SK-N-SH (cell line): ENCODE measurements around the gene NHLRC2. TPM values are rescaled to one million over a fixed set of nuclear protein-coding genes. Genes with fewer than 3 reads are reported as not detected.

ENCODE experiments used
- CTCF ChIA-PET: fragments of 300-600, 350-600 bp; formaldehyde crosslinking; extraction: SDS; loops from one replicate; lab custom pipeline; 2021; lab: Yijun Ruan, JAX
- POLR2A ChIA-PET: fragments of 350-600 bp; sonication (Branson Sonifier 250); formaldehyde crosslinking; extraction: SDS; loops from one replicate; lab custom pipeline; 2020; ENCODE audit warnings: antibody characterized with exemption, inconsistent platforms; lab: Yijun Ruan, JAX
- DNase-seq: peaks from one replicate; pipeline ENCODE4 v3.0.0; 2012
- H2AFZ ChIP-seq: fragments of 200-600 bp; sonication (generic); 2 replicates; pipeline ENCODE4 v1.8.1; 2016; ENCODE audit warnings: antibody characterized with exemption, mild to moderate bottlenecking, low read depth
- H3F3A ChIP-seq: fragments of 200-600 bp; sonication (generic); replicated peaks from 2 replicates; pipeline ENCODE3; 2016; ENCODE audit warnings: antibody characterized with exemption, mild to moderate bottlenecking; ENCODE audit not compliant: insufficient read depth
- H3K27ac ChIP-seq, 2 experiments: fragments of 200-500 bp in 1 of 2; fragments of 200-600 bp in 1 of 2; sonication (Bioruptor generic) in 1 of 2; sonication (generic), shearing (Covaris generic) in 1 of 2; 2 replicates each; pipeline versions ENCODE4 v1.5.1 to v1.6.1; 2014 to 2016; ENCODE audit warnings: low read depth in 2 of 2, inconsistent platforms in 1 of 2, low read length in 1 of 2, mild to moderate bottlenecking in 1 of 2, mixed read lengths in 1 of 2
- H3K27me3 ChIP-seq: fragments of 200-600 bp; sonication (generic), shearing (Covaris generic); 2 replicates; pipeline ENCODE4 v1.6.1; 2016; ENCODE audit warnings: mixed run types; ENCODE audit not compliant: insufficient read depth
- H3K36me3 ChIP-seq, 2 experiments: fragments of 200-500 bp in 1 of 2; fragments of 200-600 bp in 1 of 2; sonication (Bioruptor generic) in 1 of 2; sonication (generic) in 1 of 2; replicated peaks in 1 of 2; 2 replicates each; pipeline versions ENCODE3 to v1.5.1; 2014 to 2016; ENCODE audit warnings: low read length in 1 of 2, mild to moderate bottlenecking in 1 of 2; ENCODE audit not compliant: insufficient read depth in 2 of 2, control insufficient read depth in 1 of 2
- H3K4me1 ChIP-seq, 2 experiments: fragments of 200-500 bp in 1 of 2; fragments of 200-600 bp in 1 of 2; sonication (Bioruptor generic) in 1 of 2; sonication (generic), shearing (Covaris generic) in 1 of 2; 2 replicates each; pipeline versions ENCODE4 v1.5.1 to v1.6.1; 2014 to 2016; ENCODE audit warnings: low read depth in 1 of 2, low read length in 1 of 2, mixed run types in 1 of 2; ENCODE audit not compliant: insufficient read depth in 2 of 2, control insufficient read depth in 1 of 2
- H3K4me2 ChIP-seq: fragments of 200-600 bp; sonication (generic), shearing (Covaris generic); 2 replicates; pipeline ENCODE4 v1.6.1; 2017; ENCODE audit warnings: mixed run types
- H3K4me3 ChIP-seq, 2 experiments: fragments of 200-500 bp in 1 of 2; fragments of 200-600 bp in 1 of 2; sonication (Bioruptor generic) in 1 of 2; sonication (generic), shearing (Covaris generic) in 1 of 2; 2 replicates each; pipeline versions ENCODE4 v1.5.1 to v1.8.1; 2014 to 2016; ENCODE audit warnings: low read depth in 2 of 2, inconsistent platforms in 1 of 2, low read length in 1 of 2, mild to moderate bottlenecking in 1 of 2, mixed read lengths in 1 of 2, moderate library complexity in 1 of 2
- H3K79me2 ChIP-seq: fragments of 200-600 bp; sonication (generic); 2 replicates; pipeline ENCODE4 v1.8.1; 2017; ENCODE audit warnings: mild to moderate bottlenecking; ENCODE audit not compliant: insufficient read depth
- H3K9ac ChIP-seq: fragments of 200-600 bp; sonication (generic); 2 replicates; pipeline ENCODE4 v1.6.1; 2017; ENCODE audit warnings: mixed run types
- H3K9me2 ChIP-seq: fragments of 200-600 bp; sonication (generic); 2 replicates; pipeline ENCODE4 v1.6.1; 2017; ENCODE audit warnings: mixed run types
- H3K9me3 ChIP-seq: fragments of 200-600 bp; sonication (generic); 2 replicates; pipeline ENCODE4 v1.6.1; 2017; ENCODE audit warnings: mixed run types, mild to moderate bottlenecking, moderate library complexity
- H4K20me1 ChIP-seq: fragments of 200-600 bp; sonication (generic); 2 replicates; pipeline ENCODE4 v1.6.1; 2017; ENCODE audit warnings: mild to moderate bottlenecking, mixed run types; ENCODE audit not compliant: insufficient read depth
- CHD2 ChIP-seq: fragments of 150-350 bp; IDR thresholded peaks from 2 replicates; pipeline ENCODE4 v1.6.1; 2018; ENCODE audit warnings: low read length; ENCODE audit not compliant: partially characterized antibody
- CTCF ChIP-seq: fragments of 200-600 bp; sonication (generic); IDR thresholded peaks from 2 replicates; pipeline ENCODE4 v1.6.1; 2017; ENCODE audit warnings: antibody characterized with exemption, mild to moderate bottlenecking, moderate library complexity
- ELF1 ChIP-seq: IDR thresholded peaks from 2 replicates; pipeline ENCODE4 v1.4.0; 2012
- FOXM1 ChIP-seq: IDR thresholded peaks from 2 replicates; pipeline ENCODE4 v1.4.0; 2012; ENCODE audit warnings: low read depth, mild to moderate bottlenecking
- IRF3 ChIP-seq: fragments of 150-350 bp; IDR thresholded peaks from 2 replicates; pipeline ENCODE4 v1.6.1; 2016; ENCODE audit warnings: mild to moderate bottlenecking, low read depth, low read length
- JUND ChIP-seq: IDR thresholded peaks from 2 replicates; pipeline ENCODE4 v1.4.0; 2012
- MAX ChIP-seq: IDR thresholded peaks from 2 replicates; pipeline ENCODE4 v1.4.0; 2012; ENCODE audit warnings: low read depth
- MEF2A ChIP-seq: IDR thresholded peaks from 2 replicates; pipeline ENCODE4 v1.4.0; 2012; ENCODE audit warnings: low read depth, borderline replicate concordance
- RAD21 ChIP-seq: IDR thresholded peaks from 2 replicates; pipeline ENCODE4 v1.6.1; 2012; ENCODE audit warnings: mild to moderate bottlenecking, low read length
- RFX5 ChIP-seq: IDR thresholded peaks from 2 replicates; pipeline ENCODE4 v1.6.1; 2012; ENCODE audit warnings: mild to moderate bottlenecking, improper control_type of control experiment, low read length
- TCF12 ChIP-seq: IDR thresholded peaks from 2 replicates; pipeline ENCODE4 v1.4.0; 2012
- USF2 ChIP-seq: fragments of 150-350 bp; IDR thresholded peaks from 2 replicates; pipeline ENCODE4 v1.6.1; 2017; ENCODE audit warnings: antibody characterized with exemption, low read length, low read depth, borderline replicate concordance
- WGBS: methylation state at CpG from one replicate; pipeline ENCODE4 v1.1.6; 2017; ENCODE audit warnings: low lambda C conversion rate; 5-methylcytosine and 5-hydroxymethylcytosine counted together
- polyA plus RNA-seq, 3 experiments: library from polyadenylated mRNA; depleted of rRNA; stranded (reverse); fragments of >200 nt; gene quantifications; 2 replicates each; pipeline ENCODE4 v1.2.3, GENCODE V29; 2012

Gene NHLRC2
- polyA plus RNA-seq, 1 of the 3 experiments (the other 2 are of a cell fraction) = 2.8 TPM

- Histone ChIP-seq H3F3A (no peaks in the 10 kb centered on the region), H3K27me3 (no peaks in the 10 kb centered on the region), H2AFZ (no peak overlapping the region)
- WGBS = 88% methylated on average over 2 of the region's 2 CpGs
- DNase-seq = no peak
- POLR2A ChIA-PET = no interaction called here
- no peak for TF ChIP-seq IRF3
- TF ChIP-seq TCF12 = no peak
- TF ChIP-seq, all 33 proteins: peak for 0
- no peaks in the 10 kb centered on the region for H3K79me2 ChIP-seq
- no peaks in the 10 kb centered on the region for H3K9me3 ChIP-seq
- no peak overlapping the region for H3K9ac ChIP-seq
- no peak overlapping the region for H3K27ac ChIP-seq
- H3K4me2 ChIP-seq = no peak overlapping the region
- peaks cover 26 to 28% of the 10 kb centered on the region in 2 experiments for H3K36me3 ChIP-seq
- H3K4me1 ChIP-seq = peaks cover 0 to 6% of the 10 kb centered on the region in 2 experiments; a peak in 2 of 4 replicates
- no peaks in the 10 kb centered on the region for H4K20me1 ChIP-seq
- no peaks in the 10 kb centered on the region for H3K9me2 ChIP-seq
- CTCF ChIA-PET = interaction anchor here (1.4 kb wide), 1 partner anchor 23 kb away, joined by 4 read pairs; no protein-coding TSS in a partner anchor
- H3K4me3 ChIP-seq = no peak overlapping the region
Observed at GRCh38 chr10:113915540-113915939, 61.1 kb downstream of the NHLRC2 start.

GRCh38 chr10:113916053-113916452 is 61.6 kb downstream of the NHLRC2 start:
- peaks cover 0 to 10% of the 10 kb centered on the region in 2 experiments; a peak in 3 of 4 replicates for H3K4me1 ChIP-seq
- TF ChIP-seq FOXM1 (no peak), CHD2 (no peak), JUND (no peak), MEF2A (no peak), ELF1 (no peak)
- no peak overlapping the region for H3K9ac ChIP-seq
- H3K27ac ChIP-seq = no peak overlapping the region
- H4K20me1 ChIP-seq = no peaks in the 10 kb centered on the region
- POLR2A ChIA-PET = no interaction called here
- H3K4me3 ChIP-seq = no peak overlapping the region
- no peak for DNase-seq
- no peak overlapping the region for H3K4me2 ChIP-seq
- H3K9me3 ChIP-seq = no peaks in the 10 kb centered on the region
- H2AFZ ChIP-seq = no peak overlapping the region
- H3K36me3 ChIP-seq = peaks cover 21 to 24% of the 10 kb centered on the region in 2 experiments
- H3F3A ChIP-seq = no peaks in the 10 kb centered on the region
- CTCF ChIA-PET = interaction anchor here (1.4 kb wide), 1 partner anchor 24 kb away, joined by 4 read pairs; no protein-coding TSS in a partner anchor
- no peaks in the 10 kb centered on the region for H3K9me2 ChIP-seq
- H3K79me2 ChIP-seq = no peaks in the 10 kb centered on the region
- WGBS = 88% methylated on average over 2 of the region's 2 CpGs
- no peaks in the 10 kb centered on the region for H3K27me3 ChIP-seq

- H3K4me3 ChIP-seq = no peak overlapping the region
- no peak for DNase-seq
- H3K9ac ChIP-seq = no peak overlapping the region
- no peaks in the 10 kb centered on the region for H4K20me1 ChIP-seq
- H3K9me2 ChIP-seq = no peaks in the 10 kb centered on the region
- no peak overlapping the region for H3K4me2 ChIP-seq
- H3K27me3 ChIP-seq = no peaks in the 10 kb centered on the region
- no peaks in the 10 kb centered on the region for H3F3A ChIP-seq
- no peaks in the 10 kb centered on the region for H3K9me3 ChIP-seq
- H3K36me3 ChIP-seq = peaks cover 12 to 13% of the 10 kb centered on the region in 2 experiments
- no peaks in the 10 kb centered on the region for H3K79me2 ChIP-seq
- peaks cover 0 to 10% of the 10 kb centered on the region in 2 experiments; a peak in 3 of 4 replicates for H3K4me1 ChIP-seq
- ChIA-PET CTCF (interaction anchor here (1.6 kb wide), 1 partner anchor 118 kb away, joined by 3 read pairs; no protein-coding TSS in a partner anchor), POLR2A (no interaction called here)
- no peak overlapping the region for H3K27ac ChIP-seq
- WGBS = 94% methylated on average over 3 of the region's 3 CpGs
- no peak for TF ChIP-seq MAX
- TF ChIP-seq CTCF = no peak
- TF ChIP-seq USF2 = no peak
- no peak for TF ChIP-seq RAD21
- TF ChIP-seq CHD2 = no peak
- TF ChIP-seq RFX5 = no peak
- H2AFZ ChIP-seq = no peak overlapping the region
Observed at GRCh38 chr10:113917636-113918035, 63.2 kb downstream of the NHLRC2 start.
